HG03565 (cell line): ENCODE measurements around the gene ITGAD.

Experiments used
- ATAC-seq: cut with Tn5 transposase; IDR thresholded peaks from one replicate; pipeline ENCODE4 v1.9.1; 2021; ENCODE audit warnings: mild to moderate bottlenecking, moderate library complexity; ENCODE audit not compliant: unreplicated experiment

ITGAD gene

GRCh38 chr16:31474173-31474714, 81.1 kb downstream of the ITGAD start:
- ATAC-seq, result no peak

- no peak for ATAC-seq
Observed at GRCh38 chr16:31474773-31475738, 81.9 kb downstream of the ITGAD start.

- no peak for ATAC-seq
Observed at GRCh38 chr16:31475946-31476302, 82.8 kb downstream of the ITGAD start.
